ENCODE data around the gene DOK6. TPM values are rescaled to one million over a fixed set of nuclear protein-coding genes. Genes with fewer than 3 reads are reported as not detected.

The DOK6 gene
- total RNA-seq, 1 donor from 2014 or later: 8.9 TPM

GRCh38 chr18:69777248-69777647 is 376.6 kb downstream of the DOK6 start:
- Mint-ChIP-seq H3K9me3 (ENCODE audit: low read depth) (peaks cover 5% of the 10 kb centered on the region), H3K4me3 (ENCODE audit: unreplicated experiment) (no peak overlapping the region), H3K27ac (ENCODE audit: unreplicated experiment) (no peak overlapping the region), H3K36me3 (ENCODE audit: low read depth) (no peaks in the 10 kb centered on the region), H3K27me3 (ENCODE audit: low read depth) (no peaks in the 10 kb centered on the region), H3K4me1 (ENCODE audit: low read depth) (no peaks in the 10 kb centered on the region)
- no peak for DNase-seq (ENCODE audit: low spot score)
- TF ChIP-seq, protein P1, sequence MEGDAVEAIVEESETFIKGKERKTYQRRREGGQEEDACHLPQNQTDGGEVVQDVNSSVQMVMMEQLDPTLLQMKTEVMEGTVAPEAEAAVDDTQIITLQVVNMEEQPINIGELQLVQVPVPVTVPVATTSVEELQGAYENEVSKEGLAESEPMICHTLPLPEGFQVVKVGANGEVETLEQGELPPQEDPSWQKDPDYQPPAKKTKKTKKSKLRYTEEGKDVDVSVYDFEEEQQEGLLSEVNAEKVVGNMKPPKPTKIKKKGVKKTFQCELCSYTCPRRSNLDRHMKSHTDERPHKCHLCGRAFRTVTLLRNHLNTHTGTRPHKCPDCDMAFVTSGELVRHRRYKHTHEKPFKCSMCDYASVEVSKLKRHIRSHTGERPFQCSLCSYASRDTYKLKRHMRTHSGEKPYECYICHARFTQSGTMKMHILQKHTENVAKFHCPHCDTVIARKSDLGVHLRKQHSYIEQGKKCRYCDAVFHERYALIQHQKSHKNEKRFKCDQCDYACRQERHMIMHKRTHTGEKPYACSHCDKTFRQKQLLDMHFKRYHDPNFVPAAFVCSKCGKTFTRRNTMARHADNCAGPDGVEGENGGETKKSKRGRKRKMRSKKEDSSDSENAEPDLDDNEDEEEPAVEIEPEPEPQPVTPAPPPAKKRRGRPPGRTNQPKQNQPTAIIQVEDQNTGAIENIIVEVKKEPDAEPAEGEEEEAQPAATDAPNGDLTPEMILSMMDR (IDR thresholded peaks at IDR 0.05): no peak

DNA sequence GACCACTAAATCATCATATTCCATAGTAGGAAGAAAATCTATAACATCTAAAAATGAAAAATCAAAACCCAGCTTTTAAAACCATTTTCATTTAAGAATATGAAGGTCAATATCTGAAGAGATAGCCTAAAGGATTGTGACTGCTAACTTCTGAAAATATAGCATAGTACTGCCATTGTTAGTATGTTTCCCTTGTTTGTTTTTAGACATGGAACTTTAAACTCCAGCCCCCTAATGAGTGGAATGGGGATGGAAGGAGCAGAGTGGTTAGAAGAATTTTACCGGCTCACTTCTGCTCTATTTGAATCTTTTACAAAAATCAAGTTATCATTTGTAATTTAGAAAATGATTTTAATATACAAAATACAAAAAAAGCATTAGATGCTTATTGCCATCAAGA is 378.0 kb downstream of the DOK6 start:
- no peaks in the 10 kb centered on the region for H3K9me3 Mint-ChIP-seq (ENCODE audit: low read depth)
- no peak for DNase-seq (ENCODE audit: low spot score)
- no peaks in the 10 kb centered on the region for H3K27me3 Mint-ChIP-seq (ENCODE audit: low read depth)
- no peak overlapping the region for H3K27ac Mint-ChIP-seq (ENCODE audit: unreplicated experiment)
- no peaks in the 10 kb centered on the region for H3K36me3 Mint-ChIP-seq (ENCODE audit: low read depth)
- no peak overlapping the region for H3K4me3 Mint-ChIP-seq (ENCODE audit: unreplicated experiment)
- no peaks in the 10 kb centered on the region for H3K4me1 Mint-ChIP-seq (ENCODE audit: low read depth)
- TF ChIP-seq, protein P1 (IDR thresholded peaks at IDR 0.05): no peak

DNA sequence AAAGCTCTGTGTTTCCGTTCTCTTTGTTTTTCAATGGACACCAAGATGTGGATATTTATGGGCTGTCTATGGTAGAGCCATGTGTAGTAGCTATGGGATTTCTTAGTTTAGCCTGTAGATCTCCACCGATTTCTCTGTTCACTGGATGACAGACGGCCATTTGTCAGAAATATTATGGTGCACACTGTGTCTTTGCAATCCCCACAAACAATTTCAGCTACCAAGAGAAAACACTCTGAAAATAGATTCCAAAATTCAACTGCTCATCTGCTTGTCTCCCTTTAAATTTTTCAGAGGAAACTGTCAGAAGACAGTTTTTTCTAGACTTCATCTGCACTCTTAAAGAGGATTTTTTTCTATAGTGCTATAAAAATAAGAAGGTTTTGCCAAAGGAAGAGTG is 380.2 kb downstream of the DOK6 start:
- TF ChIP-seq, protein P1 (IDR thresholded peaks at IDR 0.05): no peak
- no peak for DNase-seq (ENCODE audit: low spot score)
- Mint-ChIP-seq H3K9me3 (ENCODE audit: low read depth) (no peaks in the 10 kb centered on the region), H3K27ac (ENCODE audit: unreplicated experiment) (no peak overlapping the region), H3K4me1 (ENCODE audit: low read depth) (peaks cover 3% of the 10 kb centered on the region), H3K4me3 (ENCODE audit: unreplicated experiment) (no peak overlapping the region), H3K36me3 (ENCODE audit: low read depth) (no peaks in the 10 kb centered on the region), H3K27me3 (ENCODE audit: low read depth) (no peaks in the 10 kb centered on the region)

DNA sequence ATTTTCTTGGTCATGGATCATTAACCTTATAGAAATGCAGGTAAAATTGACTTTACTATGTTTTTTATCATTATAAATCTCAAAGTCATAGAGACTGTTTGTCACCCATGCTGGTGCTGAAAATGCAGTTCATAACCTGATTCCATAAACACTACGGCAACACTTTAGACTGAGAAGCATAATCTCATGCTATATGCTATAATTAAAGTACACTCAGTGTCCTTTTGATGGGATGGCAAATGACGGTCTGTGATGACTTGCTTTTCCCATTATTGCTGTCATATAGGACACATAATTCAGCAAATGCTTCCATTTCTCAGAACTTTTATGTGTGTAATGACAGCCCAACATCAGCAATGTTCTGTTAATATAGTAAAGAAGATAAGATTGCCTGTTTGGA is 384.1 kb downstream of the DOK6 start:
- no peak overlapping the region for H3K27ac Mint-ChIP-seq (ENCODE audit: unreplicated experiment)
- no peaks in the 10 kb centered on the region for H3K9me3 Mint-ChIP-seq (ENCODE audit: low read depth)
- H3K4me1 Mint-ChIP-seq (ENCODE audit: low read depth): peaks cover 9% of the 10 kb centered on the region
- no peak for DNase-seq (ENCODE audit: low spot score)
- TF ChIP-seq, protein P1 (IDR thresholded peaks at IDR 0.05): no peak
- no peaks in the 10 kb centered on the region for H3K36me3 Mint-ChIP-seq (ENCODE audit: low read depth)
- no peaks in the 10 kb centered on the region for H3K27me3 Mint-ChIP-seq (ENCODE audit: low read depth)
- H3K4me3 Mint-ChIP-seq (ENCODE audit: unreplicated experiment): no peak overlapping the region

DNA sequence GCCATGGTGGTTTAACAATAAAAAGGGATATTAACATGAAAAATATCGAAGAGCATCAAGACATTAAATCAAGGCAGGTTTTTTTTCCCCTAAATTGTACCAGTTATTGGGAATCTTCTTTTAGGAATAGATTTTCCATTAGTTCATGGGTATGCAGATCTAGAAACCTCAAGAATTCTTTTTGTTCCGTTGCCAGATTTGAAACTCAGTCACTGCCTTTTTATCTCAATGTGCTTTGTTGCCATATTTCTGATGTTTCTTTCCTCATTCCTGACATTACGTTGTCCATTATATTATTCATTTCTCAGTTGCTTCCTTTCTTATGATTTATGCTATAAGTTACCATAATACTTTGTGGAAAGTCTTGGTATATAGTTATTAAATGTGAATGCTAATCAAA is 384.8 kb downstream of the DOK6 start:
- Mint-ChIP-seq H3K9me3 (ENCODE audit: low read depth) (no peaks in the 10 kb centered on the region), H3K27me3 (ENCODE audit: low read depth) (no peaks in the 10 kb centered on the region), H3K27ac (ENCODE audit: unreplicated experiment) (no peak overlapping the region), H3K4me1 (ENCODE audit: low read depth) (peaks cover 9% of the 10 kb centered on the region), H3K4me3 (ENCODE audit: unreplicated experiment) (no peak overlapping the region), H3K36me3 (ENCODE audit: low read depth) (no peaks in the 10 kb centered on the region)
- TF ChIP-seq, protein P1 (IDR thresholded peaks at IDR 0.05): no peak
- no peak for DNase-seq (ENCODE audit: low spot score)

All from chondrocyte (in vitro differentiated cells).